ENCODE data around the gene CCDC144A. TPM values are rescaled to one million over a fixed set of nuclear protein-coding genes. Genes with fewer than 3 reads are reported as not detected.
"Not testable (repeated sequence)": the region's sequence is repeated elsewhere in the genome, so short reads cannot be mapped to it uniquely, and the experiment has no call there.

The CCDC144A gene
- polyA plus RNA-seq, 2 of the 4 experiments (the other 2 are of a cell fraction) = 2.5 to 12.7 TPM

- POLR2A ChIA-PET, CTCF ChIA-PET, H3K4me1 ChIP-seq, H3K9me3 ChIP-seq: not testable (repeated sequence)
- ATAC-seq = peak; percentile 89 to 90
- 17% methylated on average over 35 of the region's 61 CpGs for WGBS (ENCODE audit: missing lambda C conversion rate)
- peak overlapping the region; percentile 80 to 92 for H3K27ac ChIP-seq
- H3K4me3 ChIP-seq = peak overlapping the region; percentile 64
- FAIRE-seq = peak; percentile 32
- DNase-seq (ENCODE audit: low read depth in 1 of 2, low spot score in 1 of 2) = peak; percentile 53 to 58
- TF ChIP-seq MAX (IDR thresholded peaks at IDR 0.05) = peak; percentile 72
- TF ChIP-seq POLR2A (IDR thresholded peaks at IDR 0.05; ENCODE audit: low read length) = 0 out of 2 replicates have a peak, but pooled peaks have one; percentile 17
- TF ChIP-seq E2F6 (IDR thresholded peaks at IDR 0.05; ENCODE audit: borderline replicate concordance, low read depth) = peak; percentile 34
- peak; percentile 49; the same call in 1 of the 2 replicates for TF ChIP-seq USF2 (IDR thresholded peaks at IDR 0.05)
- H3K4me2 ChIP-seq = peak overlapping the region; percentile 66
These were observed 23.0 kb upstream of the CCDC144A start for GRCh38 chr17:16666907-16667636.

GRCh38 chr17:16676676-16677268 lies 13.3 kb upstream of the CCDC144A start:
- Histone ChIP-seq H3K4me1 (no peaks in the 10 kb centered on the region), H3K9me3 (no peaks in the 10 kb centered on the region), H3K27ac (no peak overlapping the region), H3K4me3 (no peak overlapping the region), H3K4me2 (no peak overlapping the region)
- POLR2A ChIA-PET = no interaction called here
- FAIRE-seq (no peak), ATAC-seq (no peak), DNase-seq (ENCODE audit: low read depth in 1 of 2, low spot score in 1 of 2) (no peak)
- CTCF ChIA-PET = interaction anchor here (0.9 kb wide), 1 partner anchor 326 kb away, joined by 3 read pairs; no protein-coding TSS in a partner anchor
- TF ChIP-seq TFCP2L1 (CRISPR knock-in tag; IDR thresholded peaks at IDR 0.05) = no peak
- TF ChIP-seq RAD21 (conservative IDR thresholded peaks at IDR 0.05 in 1 of 2, IDR thresholded peaks at IDR 0.05 in 1 of 2) = no peak
- no peak for TF ChIP-seq FOXS1 (CRISPR knock-in tag; IDR thresholded peaks at IDR 0.05)
- TF ChIP-seq MAZ (IDR thresholded peaks at IDR 0.05; ENCODE audit: borderline replicate concordance, low read depth, low read length) = no peak
- no peak for TF ChIP-seq CHD2 (IDR thresholded peaks at IDR 0.05; ENCODE audit: low read length, partially characterized antibody)
- TF ChIP-seq EHMT2 (IDR thresholded peaks at IDR 0.05; ENCODE audit: low read depth) = no peak
- no peak for TF ChIP-seq RARB (CRISPR knock-in tag; IDR thresholded peaks at IDR 0.05)
- no peak for TF ChIP-seq MAX (IDR thresholded peaks at IDR 0.05)
- 78% methylated on average over 6 of the region's 6 CpGs for WGBS (ENCODE audit: missing lambda C conversion rate)

- ATAC-seq; H3K4me3 ChIP-seq; POLR2A ChIA-PET; H3K4me1 ChIP-seq; H3K27ac ChIP-seq; CTCF ChIA-PET; DNase-seq (ENCODE audit: low read depth in 1 of 2, low spot score in 1 of 2); H3K9me3 ChIP-seq; H3K4me2 ChIP-seq; FAIRE-seq: not testable (repeated sequence)
- 89% methylated on average over 44 of the region's 44 CpGs for WGBS (ENCODE audit: missing lambda C conversion rate)
These were observed 6.5 kb upstream of the CCDC144A start for GRCh38 chr17:16683290-16684138.

- DNase-seq (ENCODE audit: low read depth in 1 of 2, low spot score in 1 of 2); H3K9me3 ChIP-seq; H3K4me3 ChIP-seq; FAIRE-seq; H3K4me2 ChIP-seq; POLR2A ChIA-PET; H3K4me1 ChIP-seq; ATAC-seq; H3K27ac ChIP-seq: not testable (repeated sequence)
- WGBS (ENCODE audit: missing lambda C conversion rate) = 86% methylated on average over 4 of the region's 4 CpGs
- CTCF ChIA-PET = interaction anchor here (0.6 kb wide), 1 partner anchor 171 kb away, joined by 3 read pairs; no protein-coding TSS in a partner anchor
These were observed 4.0 kb upstream of the CCDC144A start for GRCh38 chr17:16686019-16686418.

GRCh38 chr17:16687151-16687550 lies 2.9 kb upstream of the CCDC144A start:
- FAIRE-seq; POLR2A ChIA-PET; H3K4me3 ChIP-seq; CTCF ChIA-PET; H3K4me2 ChIP-seq; DNase-seq (ENCODE audit: low read depth in 1 of 2, low spot score in 1 of 2); ATAC-seq; H3K4me1 ChIP-seq; H3K9me3 ChIP-seq; H3K27ac ChIP-seq: not testable (repeated sequence)
- 79% methylated on average over 5 of the region's 5 CpGs for WGBS (ENCODE audit: missing lambda C conversion rate)

GRCh38 chr17:16690447-16690846 lies 406 bp downstream of the CCDC144A start:
- H3K4me2 ChIP-seq; FAIRE-seq; DNase-seq (ENCODE audit: low read depth in 1 of 2, low spot score in 1 of 2); POLR2A ChIA-PET; H3K4me3 ChIP-seq; ATAC-seq; H3K9me3 ChIP-seq; H3K27ac ChIP-seq; H3K4me1 ChIP-seq: not testable (repeated sequence)
- WGBS (ENCODE audit: missing lambda C conversion rate) = 91% methylated on average over 29 of the region's 30 CpGs
- CTCF ChIA-PET = interaction anchor here (0.6 kb wide), 1 partner anchor 34 kb away, joined by 3 read pairs; no protein-coding TSS in a partner anchor

GRCh38 chr17:16697603-16698002 lies 7.6 kb downstream of the CCDC144A start:
- H3K9me3 ChIP-seq; POLR2A ChIA-PET; DNase-seq (ENCODE audit: low read depth in 1 of 2, low spot score in 1 of 2); FAIRE-seq; ATAC-seq; H3K4me3 ChIP-seq; H3K4me1 ChIP-seq; CTCF ChIA-PET; H3K27ac ChIP-seq; H3K4me2 ChIP-seq: not testable (repeated sequence)
- 38% methylated on average over 5 of the region's 5 CpGs for WGBS (ENCODE audit: missing lambda C conversion rate)
